Gastrocnemius medialis (tissue), 4 donors: ENCODE data around the gene ERICH6B. TPM values are rescaled to one million over a fixed set of nuclear protein-coding genes. Genes with fewer than 3 reads are reported as not detected.

Experiments
- ATAC-seq, 2 donors: fragments of 150-250 bp; one replicate each; pipeline ENCODE4 v1.9.1; 2016
- DNase-seq, 2 donors: peaks; one replicate each; pipeline ENCODE4 v3.0.0-alpha.2; 2019
- H3K27ac ChIP-seq, 4 donors: fragments of 200-600 bp; sonication (generic); 1 replicate in 1 of 4; 2 replicates in 3 of 4; pipeline ENCODE4 v1.5.1; 2016 to 2018; ENCODE audit warnings: mild to moderate bottlenecking in 2 of 4, moderate library complexity in 1 of 4
- H3K27me3 ChIP-seq, 3 donors: fragments of 200-600 bp; sonication (generic) in 2 of 3; 1 replicate in 1 of 3; 2 replicates in 2 of 3; pipeline versions ENCODE4 v1.5.1 to v1.6.0; 2016 to 2019; ENCODE audit warnings: mild to moderate bottlenecking in 1 of 3, moderate library complexity in 1 of 3
- H3K36me3 ChIP-seq, 2 donors: fragments of 200-600 bp; sonication (generic) in 1 of 2; one replicate each; pipeline ENCODE4 v1.5.1; 2017 to 2018
- H3K4me1 ChIP-seq, 2 donors: fragments of 200-600 bp; sonication (generic) in 1 of 2; one replicate each; pipeline ENCODE4 v1.5.1; 2016 to 2017; ENCODE audit warnings: mild to moderate bottlenecking in 2 of 2
- H3K4me3 ChIP-seq, 4 donors: fragments of 200-600 bp; sonication (generic) in 3 of 4; 1 replicate in 1 of 4; 2 replicates in 3 of 4; pipeline ENCODE4 v1.5.1; 2016 to 2019; ENCODE audit warnings: mild to moderate bottlenecking in 2 of 4
- H3K9me3 ChIP-seq, 3 donors: fragments of 200-600 bp; sonication (generic) in 2 of 3; 1 replicate in 1 of 3; 2 replicates in 2 of 3; pipeline ENCODE4 v1.5.1; 2016 to 2019
- POLR2A ChIP-seq, 2 donors: fragments of 450-650 bp; IDR thresholded peaks; one replicate each; pipeline ENCODE4 v1.6.1; 2017; ENCODE audit warnings: antibody characterized with exemption in 2 of 2, mild to moderate bottlenecking in 2 of 2, moderate library complexity in 2 of 2
- in situ Hi-C, 4 donors: fragments of 200-750 bp; cut with MboI; loops; one replicate each; pipeline versions ENCODE4 v1.15.0 to v1.8.0; 2017; ENCODE audit warnings: low sequenced_read_pairs in 4 of 4
- intact Hi-C: fragments of 100-400 bp; cut with DNase I; formaldehyde crosslinking; loops from one replicate; pipeline ENCODE4 v1.15.1; 2023; ENCODE audit warnings: low total_unique reads
- total RNA-seq, 4 donors: library from RNA; depleted of rRNA; stranded (reverse); fragments of >200 nt; gene quantifications; one replicate each; pipeline versions ENCODE4 v1.1.0 to v1.2.3, GENCODE V29; 2016
- TF ChIP-seq, protein P1 (sequence below), 5 experiments: fragments of 450-650 bp in 3 of 5; fragments of 200-600 bp in 2 of 5; sonication (generic) in 2 of 5; IDR thresholded peaks in 4 of 5; conservative IDR thresholded peaks in 1 of 5; 1 replicate in 4 of 5; 2 replicates in 1 of 5; pipeline ENCODE4 v1.5.1; 2016 to 2019; ENCODE audit warnings: antibody characterized with exemption in 5 of 5, mild to moderate bottlenecking in 3 of 5, moderate library complexity in 3 of 5

ERICH6B gene
- total RNA-seq, 4 donors from 2014 or later: not detected

- DNase-seq (no peak), ATAC-seq (no peak)
- Histone ChIP-seq H3K4me1 (no peaks in the 10 kb centered on the region), H3K9me3 (no peaks in the 10 kb centered on the region), H3K4me3 (no peak overlapping the region), H3K36me3 (no peaks in the 10 kb centered on the region), H3K27ac (no peak overlapping the region), H3K27me3 (no peaks in the 10 kb centered on the region)
- intact Hi-C loops (no loop called here), in situ Hi-C loops (no loop called here)
- TF ChIP-seq, protein P1, sequence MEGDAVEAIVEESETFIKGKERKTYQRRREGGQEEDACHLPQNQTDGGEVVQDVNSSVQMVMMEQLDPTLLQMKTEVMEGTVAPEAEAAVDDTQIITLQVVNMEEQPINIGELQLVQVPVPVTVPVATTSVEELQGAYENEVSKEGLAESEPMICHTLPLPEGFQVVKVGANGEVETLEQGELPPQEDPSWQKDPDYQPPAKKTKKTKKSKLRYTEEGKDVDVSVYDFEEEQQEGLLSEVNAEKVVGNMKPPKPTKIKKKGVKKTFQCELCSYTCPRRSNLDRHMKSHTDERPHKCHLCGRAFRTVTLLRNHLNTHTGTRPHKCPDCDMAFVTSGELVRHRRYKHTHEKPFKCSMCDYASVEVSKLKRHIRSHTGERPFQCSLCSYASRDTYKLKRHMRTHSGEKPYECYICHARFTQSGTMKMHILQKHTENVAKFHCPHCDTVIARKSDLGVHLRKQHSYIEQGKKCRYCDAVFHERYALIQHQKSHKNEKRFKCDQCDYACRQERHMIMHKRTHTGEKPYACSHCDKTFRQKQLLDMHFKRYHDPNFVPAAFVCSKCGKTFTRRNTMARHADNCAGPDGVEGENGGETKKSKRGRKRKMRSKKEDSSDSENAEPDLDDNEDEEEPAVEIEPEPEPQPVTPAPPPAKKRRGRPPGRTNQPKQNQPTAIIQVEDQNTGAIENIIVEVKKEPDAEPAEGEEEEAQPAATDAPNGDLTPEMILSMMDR (IDR thresholded peaks at IDR 0.05 in 4 of 5, conservative IDR thresholded peaks at IDR 0.05 in 1 of 5): no peak
- no peak for TF ChIP-seq POLR2A (IDR thresholded peaks at IDR 0.05)
These were observed 67.3 kb downstream of the ERICH6B start for GRCh38 chr13:45548281-45548680.

GRCh38 chr13:45546410-45546765 is 69.2 kb downstream of the ERICH6B start:
- H3K4me1 ChIP-seq: no peaks in the 10 kb centered on the region

DNA sequence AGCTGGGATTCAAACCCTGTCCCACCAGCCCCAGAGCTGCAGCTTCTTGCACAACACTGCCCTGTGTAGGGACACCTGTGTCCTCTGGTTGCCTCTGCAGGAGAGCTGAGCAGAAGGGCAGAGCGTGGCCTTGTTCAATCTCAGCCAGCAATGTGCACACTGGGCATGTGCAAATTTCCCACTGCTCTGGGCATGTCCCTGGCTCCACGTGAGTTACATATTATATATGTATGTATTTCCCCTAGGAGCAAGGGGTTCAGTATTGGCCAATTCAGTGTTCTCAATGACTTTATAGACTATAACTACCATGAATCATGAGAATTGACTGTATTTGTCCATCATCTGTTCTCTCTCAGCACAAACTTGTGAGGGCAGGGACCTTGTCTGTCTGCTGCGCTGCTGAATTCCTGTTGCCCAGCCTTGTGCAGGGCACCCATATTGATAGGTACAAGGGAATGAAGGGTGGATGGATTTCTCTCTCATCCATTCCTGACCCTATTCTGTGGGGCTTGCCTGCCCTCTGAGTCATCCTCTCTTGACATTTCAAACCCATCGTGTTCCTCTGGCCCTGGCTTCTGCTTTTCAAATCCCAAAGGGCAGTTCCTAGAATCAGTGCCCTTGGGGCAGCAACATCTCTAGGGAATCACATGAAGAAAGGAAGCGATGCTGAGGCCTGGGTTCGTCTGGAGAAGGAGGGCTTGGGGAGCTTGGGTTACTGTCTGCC is 69.7 kb downstream of the ERICH6B start:
- no peaks in the 10 kb centered on the region for H3K4me1 ChIP-seq
- ATAC-seq (no peak), DNase-seq (no peak)
- no peaks in the 10 kb centered on the region for H3K27me3 ChIP-seq
- H3K9me3 ChIP-seq: no peaks in the 10 kb centered on the region
- no peak overlapping the region for H3K4me3 ChIP-seq
- no peak for TF ChIP-seq POLR2A (IDR thresholded peaks at IDR 0.05)
- TF ChIP-seq, protein P1 (IDR thresholded peaks at IDR 0.05 in 4 of 5, conservative IDR thresholded peaks at IDR 0.05 in 1 of 5): no peak
- no peak overlapping the region for H3K27ac ChIP-seq
- no peaks in the 10 kb centered on the region for H3K36me3 ChIP-seq
- intact Hi-C loops (no loop called here), in situ Hi-C loops (no loop called here)

More at GRCh38 chr13:45546410-45546765, 69.2 kb downstream of the ERICH6B start:
- ATAC-seq (no peak), DNase-seq (no peak)
- Histone ChIP-seq H3K4me3 (no peak overlapping the region), H3K36me3 (no peaks in the 10 kb centered on the region), H3K9me3 (no peaks in the 10 kb centered on the region), H3K27ac (no peak overlapping the region), H3K27me3 (no peaks in the 10 kb centered on the region)
- no peak for TF ChIP-seq POLR2A (IDR thresholded peaks at IDR 0.05)
- TF ChIP-seq, protein P1 (IDR thresholded peaks at IDR 0.05 in 4 of 5, conservative IDR thresholded peaks at IDR 0.05 in 1 of 5): no peak
- intact Hi-C loops: no loop called here
- in situ Hi-C loops: no loop called here

DNA sequence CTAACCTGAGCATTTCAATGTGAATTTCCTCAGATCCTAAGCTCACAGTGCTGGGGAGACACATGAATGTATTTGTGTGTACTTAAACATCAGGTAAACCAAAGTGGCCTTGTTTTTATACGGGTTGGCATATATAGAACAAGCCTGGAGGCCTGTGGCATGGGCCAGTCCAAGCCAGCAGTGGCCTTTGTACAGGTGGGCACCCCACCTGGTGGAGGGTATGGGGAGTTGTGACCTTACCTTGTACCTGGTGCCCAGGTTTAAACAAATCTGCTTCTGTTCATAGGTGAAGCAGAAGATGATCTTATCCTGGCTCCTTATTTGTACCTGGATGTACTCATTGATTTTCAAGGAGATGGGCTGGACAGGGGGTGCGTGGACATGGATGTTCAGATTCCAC is 71.0 kb downstream of the ERICH6B start:
- TF ChIP-seq POLR2A (IDR thresholded peaks at IDR 0.05): no peak
- TF ChIP-seq, protein P1 (IDR thresholded peaks at IDR 0.05 in 4 of 5, conservative IDR thresholded peaks at IDR 0.05 in 1 of 5): no peak
- in situ Hi-C loops: no loop called here
- intact Hi-C loops: no loop called here

GRCh38 chr13:45542878-45543277 is 72.7 kb downstream of the ERICH6B start:
- intact Hi-C loops: no loop called here
- no peak for TF ChIP-seq POLR2A (IDR thresholded peaks at IDR 0.05)
- TF ChIP-seq, protein P1 (IDR thresholded peaks at IDR 0.05 in 4 of 5, conservative IDR thresholded peaks at IDR 0.05 in 1 of 5): no peak
- Histone ChIP-seq H3K4me3 (no peak overlapping the region), H3K4me1 (no peaks in the 10 kb centered on the region), H3K9me3 (no peaks in the 10 kb centered on the region), H3K36me3 (no peaks in the 10 kb centered on the region), H3K27ac (no peak overlapping the region), H3K27me3 (no peaks in the 10 kb centered on the region)
- DNase-seq (no peak), ATAC-seq (no peak)
- in situ Hi-C loops: no loop called here

More for the DNA sequence above, 71.0 kb downstream of the ERICH6B start:
- DNase-seq: no peak
- Histone ChIP-seq H3K4me3 (no peak overlapping the region), H3K27me3 (no peaks in the 10 kb centered on the region), H3K27ac (no peak overlapping the region), H3K9me3 (no peaks in the 10 kb centered on the region), H3K4me1 (no peaks in the 10 kb centered on the region), H3K36me3 (no peaks in the 10 kb centered on the region)
- no peak for ATAC-seq
